Panc1 (cell line): ENCODE measurements around the gene DLK2. TPM values are rescaled to one million over a fixed set of nuclear protein-coding genes. Genes with fewer than 3 reads are reported as not detected.
"Not testable (repeated sequence)": the region's sequence is repeated elsewhere in the genome, so short reads cannot be mapped to it uniquely, and the experiment has no call there.

Experiments
- ATAC-seq: fragments of 200-7000 bp; cut with Tn5 transposase; 2 replicates; pipeline ENCODE4 v1.9.1; 2020; ENCODE audit warnings: mild to moderate bottlenecking, moderate library complexity
- BruUV-seq: library from RNA; stranded (reverse); fragments of 400-500 nt; replicated peaks from 2 replicates; lab custom pipeline; 2021; lab: Mats Ljungman, UMichigan
- CTCF ChIA-PET: fragments of 300-600 bp; sonication (Branson Sonifier 250); formaldehyde crosslinking; loops from one replicate; lab custom pipeline; 2022; ENCODE audit warnings: antibody characterized with exemption; lab: Charles Lee
- POLR2A ChIA-PET: fragments of 300-600 bp; sonication (Branson Sonifier 250); formaldehyde crosslinking; loops from one replicate; lab custom pipeline; 2022; ENCODE audit warnings: antibody characterized with exemption; lab: Charles Lee
- DNase-seq: peaks from one replicate; pipeline ENCODE4 v3.0.0-alpha.2; 2010; ENCODE audit warnings: low read depth, low spot score
- H3K27ac ChIP-seq: 2 replicates; pipeline ENCODE4 v1.5.1; 2011; ENCODE audit warnings: mild to moderate bottlenecking, low read length, inconsistent platforms
- H3K27me3 ChIP-seq: fragments of 200-500 bp; sonication (Bioruptor generic); 2 replicates; pipeline ENCODE4 v1.6.0; 2014; ENCODE audit warnings: low read length, inconsistent platforms; ENCODE audit not compliant: control insufficient read depth, insufficient read depth
- H3K36me3 ChIP-seq: fragments of 200-500 bp; sonication (Bioruptor generic); 2 replicates; pipeline ENCODE4 v1.5.1; 2014; ENCODE audit warnings: inconsistent platforms, mild to moderate bottlenecking, low read length, moderate library complexity; ENCODE audit not compliant: control insufficient read depth, insufficient read depth
- H3K4me1 ChIP-seq: 2 replicates; pipeline ENCODE4 v1.5.1; 2011; ENCODE audit warnings: inconsistent platforms, mild to moderate bottlenecking, low read length, moderate library complexity; ENCODE audit not compliant: control insufficient read depth, insufficient read depth
- H3K4me3 ChIP-seq, 2 experiments: 2 replicates each; pipeline ENCODE4 v1.5.1; 2011 to 2012; ENCODE audit warnings: low read depth in 2 of 2, low read length in 2 of 2, mild to moderate bottlenecking in 2 of 2, inconsistent platforms in 1 of 2, moderate library complexity in 1 of 2
- H3K9me3 ChIP-seq: fragments of 200-500 bp; sonication (Bioruptor generic); 2 replicates; pipeline ENCODE4 v1.5.1; 2014; ENCODE audit warnings: low read depth, mild to moderate bottlenecking, inconsistent platforms, low read length, moderate library complexity; ENCODE audit not compliant: control insufficient read depth, insufficient read depth
- POLR2AphosphoS5 ChIP-seq: IDR thresholded peaks from 2 replicates; pipeline ENCODE4 v1.6.1; 2012; ENCODE audit warnings: mild to moderate bottlenecking, low read depth, low read length, moderate library complexity
- SIN3A ChIP-seq: IDR thresholded peaks from 2 replicates; pipeline ENCODE4 v1.6.1; 2012; ENCODE audit warnings: low read depth, mild to moderate bottlenecking, low read length, moderate library complexity, borderline replicate concordance; ENCODE audit not compliant: insufficient read depth
- TCF7L2 ChIP-seq: IDR thresholded peaks from 2 replicates; pipeline ENCODE4 v1.6.1; 2011; ENCODE audit warnings: mild to moderate bottlenecking, low read depth, low read length, inconsistent platforms
- in situ Hi-C: cut with HindIII; loops from 2 replicates; pipeline ENCODE4 v1.10.0; 2016; ENCODE audit warnings: low sequenced_read_pairs, low pct_unique_long_range_greater_than_20kb
- intact Hi-C: fragments of 100-400 bp; cut with micrococcal nuclease; formaldehyde crosslinking; loops from one replicate; pipeline ENCODE4 v1.10.0; 2022; ENCODE audit not compliant: unreplicated experiment
- total RNA-seq: library from RNA; stranded (reverse); gene quantifications from one replicate; pipeline ENCODE4 v1.2.1, GENCODE V29; 2021; ENCODE audit not compliant: unreplicated experiment
- TF ChIP-seq, protein P1 (sequence below): fragments of 450-650 bp; IDR thresholded peaks from 2 replicates; pipeline ENCODE4 v1.5.1; 2017; ENCODE audit warnings: mild to moderate bottlenecking
- TF ChIP-seq, protein P2 (sequence below), 2 experiments: IDR thresholded peaks; 2 replicates each; pipeline ENCODE4 v1.6.1; 2011 to 2012; ENCODE audit warnings: low read depth in 2 of 2, control low read depth in 1 of 2, low read length in 1 of 2, mild to moderate bottlenecking in 1 of 2, moderate library complexity in 1 of 2; ENCODE audit not compliant: insufficient read depth in 1 of 2

Gene DLK2
- total RNA-seq, 1 experiment from 2014 or later = 19.1 TPM

DNA sequence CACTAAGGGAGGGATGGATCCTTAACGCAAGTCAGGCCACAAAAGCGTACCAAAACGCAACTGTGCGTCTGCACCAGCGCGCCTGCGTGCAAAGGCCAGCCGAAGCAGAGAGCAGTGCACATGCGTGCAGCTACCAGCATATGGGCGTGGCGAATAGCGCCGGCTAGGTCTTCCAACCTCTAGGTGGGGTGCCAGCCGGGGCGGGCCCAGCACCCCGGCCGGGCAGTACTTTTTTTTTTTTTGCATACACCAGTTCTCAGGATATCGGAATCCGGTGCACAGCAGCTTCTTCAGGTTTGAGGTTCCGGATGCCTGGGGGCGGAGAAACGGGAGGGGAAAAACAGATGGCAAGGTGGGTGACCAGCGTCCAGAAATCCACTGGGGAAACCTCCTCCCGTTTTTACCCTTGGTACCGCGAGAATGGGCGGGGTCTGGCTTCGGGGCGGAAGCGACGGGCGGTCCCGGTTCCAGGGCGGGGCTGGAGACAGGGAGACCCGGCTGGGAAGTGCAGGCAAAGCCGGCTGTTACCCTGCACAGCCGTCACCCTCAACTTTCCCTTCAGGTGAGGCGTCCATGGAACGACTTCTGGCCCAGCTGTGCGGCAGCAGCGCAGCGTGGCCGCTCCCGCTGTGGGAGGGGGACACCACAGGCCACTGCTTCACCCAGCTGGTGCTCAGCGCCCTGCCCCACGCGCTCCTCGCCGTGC is 27.8 kb downstream of the DLK2 start, which contains the start of gene ABCC10:
Gene ABCC10, plus strand, starts transcription at position 136 of the 706 bp plus-strand sequence. Its CDS starts 438 bp downstream, at position 574.
- in situ Hi-C loops = no loop called here
- TF ChIP-seq TCF7L2 = peak; percentile 42; the same call in 1 of the 2 replicates
- 0 out of 2 replicates have a peak, but pooled peaks have one; percentile 52 for TF ChIP-seq SIN3A
- TF ChIP-seq POLR2AphosphoS5 = peak; percentile 91
- TF ChIP-seq, protein P1, sequence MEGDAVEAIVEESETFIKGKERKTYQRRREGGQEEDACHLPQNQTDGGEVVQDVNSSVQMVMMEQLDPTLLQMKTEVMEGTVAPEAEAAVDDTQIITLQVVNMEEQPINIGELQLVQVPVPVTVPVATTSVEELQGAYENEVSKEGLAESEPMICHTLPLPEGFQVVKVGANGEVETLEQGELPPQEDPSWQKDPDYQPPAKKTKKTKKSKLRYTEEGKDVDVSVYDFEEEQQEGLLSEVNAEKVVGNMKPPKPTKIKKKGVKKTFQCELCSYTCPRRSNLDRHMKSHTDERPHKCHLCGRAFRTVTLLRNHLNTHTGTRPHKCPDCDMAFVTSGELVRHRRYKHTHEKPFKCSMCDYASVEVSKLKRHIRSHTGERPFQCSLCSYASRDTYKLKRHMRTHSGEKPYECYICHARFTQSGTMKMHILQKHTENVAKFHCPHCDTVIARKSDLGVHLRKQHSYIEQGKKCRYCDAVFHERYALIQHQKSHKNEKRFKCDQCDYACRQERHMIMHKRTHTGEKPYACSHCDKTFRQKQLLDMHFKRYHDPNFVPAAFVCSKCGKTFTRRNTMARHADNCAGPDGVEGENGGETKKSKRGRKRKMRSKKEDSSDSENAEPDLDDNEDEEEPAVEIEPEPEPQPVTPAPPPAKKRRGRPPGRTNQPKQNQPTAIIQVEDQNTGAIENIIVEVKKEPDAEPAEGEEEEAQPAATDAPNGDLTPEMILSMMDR = no peak; the same call in 1 of the 2 replicates
- TF ChIP-seq, protein P2, sequence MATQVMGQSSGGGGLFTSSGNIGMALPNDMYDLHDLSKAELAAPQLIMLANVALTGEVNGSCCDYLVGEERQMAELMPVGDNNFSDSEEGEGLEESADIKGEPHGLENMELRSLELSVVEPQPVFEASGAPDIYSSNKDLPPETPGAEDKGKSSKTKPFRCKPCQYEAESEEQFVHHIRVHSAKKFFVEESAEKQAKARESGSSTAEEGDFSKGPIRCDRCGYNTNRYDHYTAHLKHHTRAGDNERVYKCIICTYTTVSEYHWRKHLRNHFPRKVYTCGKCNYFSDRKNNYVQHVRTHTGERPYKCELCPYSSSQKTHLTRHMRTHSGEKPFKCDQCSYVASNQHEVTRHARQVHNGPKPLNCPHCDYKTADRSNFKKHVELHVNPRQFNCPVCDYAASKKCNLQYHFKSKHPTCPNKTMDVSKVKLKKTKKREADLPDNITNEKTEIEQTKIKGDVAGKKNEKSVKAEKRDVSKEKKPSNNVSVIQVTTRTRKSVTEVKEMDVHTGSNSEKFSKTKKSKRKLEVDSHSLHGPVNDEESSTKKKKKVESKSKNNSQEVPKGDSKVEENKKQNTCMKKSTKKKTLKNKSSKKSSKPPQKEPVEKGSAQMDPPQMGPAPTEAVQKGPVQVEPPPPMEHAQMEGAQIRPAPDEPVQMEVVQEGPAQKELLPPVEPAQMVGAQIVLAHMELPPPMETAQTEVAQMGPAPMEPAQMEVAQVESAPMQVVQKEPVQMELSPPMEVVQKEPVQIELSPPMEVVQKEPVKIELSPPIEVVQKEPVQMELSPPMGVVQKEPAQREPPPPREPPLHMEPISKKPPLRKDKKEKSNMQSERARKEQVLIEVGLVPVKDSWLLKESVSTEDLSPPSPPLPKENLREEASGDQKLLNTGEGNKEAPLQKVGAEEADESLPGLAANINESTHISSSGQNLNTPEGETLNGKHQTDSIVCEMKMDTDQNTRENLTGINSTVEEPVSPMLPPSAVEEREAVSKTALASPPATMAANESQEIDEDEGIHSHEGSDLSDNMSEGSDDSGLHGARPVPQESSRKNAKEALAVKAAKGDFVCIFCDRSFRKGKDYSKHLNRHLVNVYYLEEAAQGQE (IDR thresholded peaks at IDR 0.05; ENCODE audit: insufficient read depth in 1 of 2, low read depth in 2 of 2, low read length in 1 of 2) = peak in 1 of 2 experiments; percentile 69; a peak in 1 of 4 replicates
- ChIA-PET CTCF (interaction anchor here (0.5 to 1.0 kb wide), 4 partner anchors 12 to 257 kb away, joined by 3 to 6 read pairs (median 4); no protein-coding TSS in a partner anchor), POLR2A (interaction anchor here (0.6 kb wide), 1 partner anchor 69 kb away, joined by 4 read pairs; no protein-coding TSS in a partner anchor)
- ATAC-seq = peak; percentile 97
- DNase-seq = peak; percentile 88
- peak within 1 kb of the TSS; percentile 79 to 99 for H3K4me3 ChIP-seq
- no TSS peak for BruUV-seq
- H3K36me3 ChIP-seq = peaks cover 2% of the 10 kb centered on the region; the same call in 1 of the 2 replicates
- H3K27ac ChIP-seq = peak within 1 kb of the TSS; percentile 97
- H3K4me1 ChIP-seq = peaks cover 10% of the 10 kb centered on the region
- no peaks in the 10 kb centered on the region for H3K9me3 ChIP-seq
- no peaks in the 10 kb centered on the region for H3K27me3 ChIP-seq
- intact Hi-C loops = no loop called here

DNA sequence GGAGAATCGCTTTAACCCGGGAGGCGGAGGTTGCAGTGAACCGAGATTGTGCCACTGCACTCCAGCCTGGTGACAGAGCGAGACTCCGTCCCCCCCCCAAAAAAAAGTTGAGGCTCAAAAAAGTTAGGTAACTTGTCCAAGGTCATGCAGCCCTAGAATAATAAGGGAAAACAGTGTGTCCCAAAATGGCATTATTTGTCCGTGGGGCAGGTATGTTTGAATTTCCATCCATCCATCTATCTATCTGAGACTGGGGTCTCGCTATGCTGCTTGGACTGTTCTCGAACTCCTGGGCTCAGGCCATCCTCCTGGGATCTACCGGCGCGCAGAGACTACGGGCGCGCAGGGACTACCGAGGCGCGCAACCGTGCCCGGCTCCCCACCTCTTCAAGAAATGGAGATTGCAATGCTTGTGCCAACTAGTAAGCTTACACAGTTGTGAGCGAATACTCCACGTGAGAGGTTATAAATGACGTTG is 28.4 kb downstream of the DLK2 start:
- Histone ChIP-seq H3K9me3 (no peaks in the 10 kb centered on the region), H3K4me1 (peaks cover 10% of the 10 kb centered on the region), H3K36me3 (peaks cover 2% of the 10 kb centered on the region; the same call in 1 of the 2 replicates), H3K4me3 (peak overlapping the region; percentile 79 to 99), H3K27me3 (no peaks in the 10 kb centered on the region), H3K27ac (peak overlapping the region; percentile 97)
- ChIA-PET POLR2A (interaction anchor here (0.6 kb wide), 1 partner anchor 70 kb away, joined by 4 read pairs; no protein-coding TSS in a partner anchor), CTCF (interaction anchor here (0.5 to 1.0 kb wide), 4 partner anchors 11 to 257 kb away, joined by 3 to 6 read pairs (median 4); no protein-coding TSS in a partner anchor)
- BruUV-seq = no TSS peak
- TF ChIP-seq TCF7L2 (no peak), SIN3A (no peak), POLR2AphosphoS5 (no peak)
- TF ChIP-seq, protein P2 (IDR thresholded peaks at IDR 0.05; ENCODE audit: insufficient read depth in 1 of 2, low read depth in 2 of 2, low read length in 1 of 2) = no peak
- TF ChIP-seq, protein P1 = no peak
- no peak for DNase-seq
- in situ Hi-C loops (no loop called here), intact Hi-C loops (no loop called here)
- ATAC-seq = no peak

DNA sequence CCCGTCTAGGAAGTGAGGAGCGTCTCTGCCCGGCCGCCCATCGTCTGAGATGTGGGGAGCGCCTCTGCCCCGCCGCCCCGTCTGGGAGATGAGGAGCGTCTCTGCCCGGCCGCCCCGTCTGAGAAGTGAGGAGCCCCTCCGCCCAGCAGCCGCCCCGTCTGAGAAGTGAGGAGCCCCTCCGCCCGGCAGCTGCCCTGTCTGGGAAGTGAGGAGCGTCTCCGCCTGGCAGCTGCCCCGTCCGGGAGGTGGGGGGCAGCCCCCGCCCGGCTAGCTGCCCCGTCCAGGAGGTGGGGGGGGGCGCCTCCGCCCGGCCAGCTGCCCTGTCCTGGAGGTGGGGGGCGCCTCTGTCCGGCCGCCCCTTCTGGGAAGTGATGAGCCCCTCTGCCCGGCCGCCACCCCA is 30.3 kb downstream of the DLK2 start:
- POLR2A ChIA-PET, H3K9me3 ChIP-seq, H3K4me3 ChIP-seq, BruUV-seq, in situ Hi-C loops, H3K36me3 ChIP-seq, intact Hi-C loops, ATAC-seq, DNase-seq, H3K27me3 ChIP-seq, H3K27ac ChIP-seq: not testable (repeated sequence)
- H3K4me1 ChIP-seq = peaks cover 10% of the 10 kb centered on the region
- CTCF ChIA-PET = interaction anchor here (0.6 kb wide), 1 partner anchor 56 kb away, joined by 3 read pairs; the partner anchor contains the start of gene ZNF318
